Subcutaneous abdominal adipose tissue (tissue), 5 donors: Measurements from ENCODE around the gene DNAH11.

ENCODE experiments used
- H3K27ac ChIP-seq: one replicate; pipeline ENCODE4 v1.7.0; 2013; ENCODE audit warnings: low read depth, mild to moderate bottlenecking, inconsistent platforms, low read length, moderate library complexity
- H3K27me3 ChIP-seq, 5 donors: one replicate each; pipeline ENCODE4 v1.7.0; 2013; ENCODE audit warnings: low read length in 5 of 5, inconsistent platforms in 1 of 5; ENCODE audit not compliant: control insufficient read depth in 5 of 5, insufficient read depth in 4 of 5
- H3K36me3 ChIP-seq, 5 donors: one replicate each; pipeline ENCODE4 v1.7.0; 2013; ENCODE audit warnings: low read length in 5 of 5; ENCODE audit not compliant: control insufficient read depth in 5 of 5, insufficient read depth in 5 of 5
- H3K4me1 ChIP-seq, 5 donors: one replicate each; pipeline ENCODE4 v1.7.0; 2013; ENCODE audit warnings: low read length in 5 of 5, mild to moderate bottlenecking in 3 of 5, moderate library complexity in 1 of 5; ENCODE audit not compliant: control insufficient read depth in 5 of 5, insufficient read depth in 5 of 5
- H3K4me3 ChIP-seq, 5 donors: one replicate each; pipeline ENCODE4 v1.7.0; 2013; ENCODE audit warnings: low read length in 5 of 5, low read depth in 1 of 5
- H3K9ac ChIP-seq, 5 donors: one replicate each; pipeline ENCODE4 v1.7.0; 2013; ENCODE audit warnings: low read length in 5 of 5, mild to moderate bottlenecking in 4 of 5, moderate library complexity in 3 of 5
- H3K9me3 ChIP-seq, 5 donors: one replicate each; pipeline ENCODE4 v1.7.0; 2013; ENCODE audit warnings: low read length in 5 of 5; ENCODE audit not compliant: control insufficient read depth in 5 of 5
- donor health status: healthy.
- donor health status: healthy.
- donor health status: healthy.
- donor health status: healthy.
- donor health status: healthy.

The DNAH11 gene

DNA sequence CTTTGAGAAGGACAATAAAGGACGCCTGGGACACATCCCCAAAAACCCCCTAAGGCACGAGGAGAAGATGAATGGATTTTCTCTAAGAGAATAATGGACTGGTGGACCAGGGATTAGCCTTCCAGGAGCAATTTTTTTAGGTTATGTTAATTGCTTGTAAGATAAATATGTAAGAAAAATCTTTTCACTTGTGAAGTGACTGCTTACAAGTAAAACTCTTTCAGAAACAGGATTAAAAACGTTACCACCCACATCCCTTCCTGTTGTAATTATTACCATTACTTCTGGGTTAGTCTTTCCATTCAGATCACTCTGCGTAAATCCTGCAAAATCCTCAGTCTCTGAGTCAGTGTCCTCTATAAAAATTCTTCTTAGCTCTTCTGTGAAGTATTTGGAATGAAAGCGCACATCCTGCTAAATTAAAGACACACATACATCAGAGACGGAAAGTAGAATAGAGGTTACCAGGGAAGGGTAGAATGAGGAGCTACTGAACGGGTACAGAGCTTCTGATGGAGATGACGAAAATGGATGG is 368.6 kb downstream of the DNAH11 start:
- Histone ChIP-seq H3K27ac (no peak overlapping the region), H3K9ac (no peak overlapping the region), H3K4me1 (peaks cover 0 to 16% (median 7%) of the 10 kb centered on the region in 5 donors), H3K36me3 (peaks cover 2 to 24% (median 11%) of the 10 kb centered on the region in 5 donors), H3K9me3 (no peaks in the 10 kb centered on the region), H3K27me3 (no peaks in the 10 kb centered on the region), H3K4me3 (no peak overlapping the region)

DNA sequence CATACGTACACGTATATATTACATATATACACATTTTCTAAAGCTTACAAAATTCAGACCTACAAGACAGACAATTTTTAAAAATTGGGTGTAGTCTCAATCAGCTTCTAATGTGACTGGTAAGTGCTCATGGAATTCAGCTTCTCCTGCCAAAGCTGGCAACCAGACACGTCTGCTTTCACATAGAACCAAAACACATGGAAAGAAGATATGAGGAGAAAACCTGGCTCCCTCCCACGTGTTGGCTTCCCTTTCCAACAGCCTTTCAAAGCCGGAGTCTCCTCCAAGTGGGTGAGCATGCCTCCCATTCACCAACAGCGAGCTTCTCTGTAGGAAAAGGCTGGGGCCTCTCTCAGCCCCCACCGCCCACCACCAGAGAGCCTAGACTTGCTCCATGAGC is 369.5 kb downstream of the DNAH11 start:
- Histone ChIP-seq H3K36me3 (peaks cover 0 to 24% (median 11%) of the 10 kb centered on the region in 5 donors), H3K27ac (no peak overlapping the region), H3K27me3 (no peaks in the 10 kb centered on the region), H3K9ac (no peak overlapping the region), H3K9me3 (no peaks in the 10 kb centered on the region), H3K4me1 (peaks cover 0 to 16% (median 7%) of the 10 kb centered on the region in 5 donors), H3K4me3 (no peak overlapping the region)

DNA sequence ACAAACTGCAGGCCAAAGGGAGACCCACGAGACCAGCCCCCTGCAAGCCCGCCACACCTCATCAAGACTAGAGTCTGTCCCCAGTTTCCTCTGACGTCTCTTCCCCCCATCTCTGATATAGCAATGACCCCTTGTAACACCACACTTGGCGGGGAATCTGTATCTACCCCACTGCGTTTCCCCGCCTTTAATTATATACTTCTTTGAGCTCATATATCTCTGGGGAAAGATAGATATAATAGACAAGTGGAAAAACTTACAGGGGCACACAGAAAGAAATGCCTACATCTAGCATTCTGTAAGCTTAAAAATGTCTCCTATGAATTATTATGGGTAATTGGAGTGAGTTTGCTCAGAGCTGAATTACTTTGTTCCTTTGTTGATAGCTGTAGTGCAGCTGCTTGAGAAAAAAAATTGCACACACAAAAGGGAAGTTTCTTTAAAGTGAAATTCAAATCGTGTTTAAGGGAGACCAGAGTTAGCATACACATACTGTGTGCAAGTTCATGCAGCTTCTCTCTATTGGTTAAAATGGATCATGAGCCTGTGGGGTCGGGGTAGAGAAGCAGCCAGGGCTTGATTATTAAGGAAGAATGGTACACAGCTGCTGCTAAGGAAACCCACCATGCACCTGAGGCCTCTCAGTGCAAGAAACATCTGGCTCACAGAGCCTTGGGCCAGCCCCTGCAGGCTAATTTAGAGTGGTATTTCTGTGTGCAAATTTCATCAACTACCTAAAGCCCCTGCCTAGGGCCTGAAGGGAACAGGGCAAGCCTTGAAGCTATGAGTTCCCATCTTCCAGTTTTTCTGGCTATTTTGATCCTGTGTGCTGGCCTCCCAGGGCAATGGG is 370.3 kb downstream of the DNAH11 start:
- Histone ChIP-seq H3K9ac (no peak overlapping the region), H3K27me3 (no peaks in the 10 kb centered on the region), H3K4me3 (no peak overlapping the region), H3K27ac (no peak overlapping the region), H3K36me3 (peaks cover 0 to 17% (median 5%) of the 10 kb centered on the region in 5 donors), H3K4me1 (peaks cover 0 to 16% (median 7%) of the 10 kb centered on the region in 5 donors), H3K9me3 (no peaks in the 10 kb centered on the region)

DNA sequence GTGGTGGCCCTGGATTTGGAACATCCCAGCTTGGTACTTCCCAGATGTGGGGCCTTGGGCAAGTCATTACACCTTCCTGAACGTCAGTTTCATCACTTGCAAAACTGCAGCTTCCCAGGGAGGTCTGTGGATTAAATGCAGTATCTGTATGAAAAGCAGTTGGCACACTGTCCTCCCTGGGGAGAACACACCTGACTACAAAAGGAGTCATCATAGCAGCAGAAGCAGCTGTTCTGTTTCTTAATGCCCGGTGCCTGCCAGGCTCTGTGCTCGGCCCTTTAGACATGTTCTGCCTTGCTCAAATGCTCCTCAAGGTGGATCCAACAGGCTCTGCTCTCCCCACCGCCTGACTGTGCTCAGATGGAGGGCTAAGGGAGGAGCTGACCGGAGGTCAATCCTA is 371.8 kb downstream of the DNAH11 start:
- no peak overlapping the region for H3K27ac ChIP-seq
- H3K27me3 ChIP-seq = no peaks in the 10 kb centered on the region
- peaks cover 0 to 12% (median 0%) of the 10 kb centered on the region in 5 donors for H3K36me3 ChIP-seq
- no peak overlapping the region for H3K9ac ChIP-seq
- no peak overlapping the region for H3K4me3 ChIP-seq
- peaks cover 0 to 16% (median 7%) of the 10 kb centered on the region in 5 donors for H3K4me1 ChIP-seq
- no peaks in the 10 kb centered on the region for H3K9me3 ChIP-seq

DNA sequence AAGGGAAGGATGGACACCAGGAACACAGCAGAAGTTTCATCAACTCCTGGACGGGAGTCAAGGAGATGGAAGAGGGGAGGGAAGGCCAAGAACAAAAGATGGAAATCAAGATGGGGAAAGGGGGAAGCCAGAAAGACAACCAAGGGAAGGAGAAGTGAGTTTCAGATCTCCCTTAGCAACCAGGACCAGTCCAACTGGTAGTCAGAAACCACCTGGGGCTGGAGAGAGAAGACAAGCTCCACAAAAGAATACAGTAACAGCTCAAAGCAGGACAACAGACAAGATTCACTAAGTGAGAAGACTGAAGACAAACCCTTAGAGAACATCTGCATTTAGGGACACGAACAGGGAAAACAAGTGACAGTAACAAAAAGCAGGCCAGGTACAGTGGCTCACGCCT is 372.3 kb downstream of the DNAH11 start:
- no peaks in the 10 kb centered on the region for H3K9me3 ChIP-seq
- no peaks in the 10 kb centered on the region for H3K27me3 ChIP-seq
- peaks cover 0 to 16% (median 7%) of the 10 kb centered on the region in 5 donors for H3K4me1 ChIP-seq
- no peak overlapping the region for H3K27ac ChIP-seq
- no peak overlapping the region for H3K9ac ChIP-seq
- no peak overlapping the region for H3K4me3 ChIP-seq
- peaks cover 0 to 10% (median 0%) of the 10 kb centered on the region in 5 donors for H3K36me3 ChIP-seq

DNA sequence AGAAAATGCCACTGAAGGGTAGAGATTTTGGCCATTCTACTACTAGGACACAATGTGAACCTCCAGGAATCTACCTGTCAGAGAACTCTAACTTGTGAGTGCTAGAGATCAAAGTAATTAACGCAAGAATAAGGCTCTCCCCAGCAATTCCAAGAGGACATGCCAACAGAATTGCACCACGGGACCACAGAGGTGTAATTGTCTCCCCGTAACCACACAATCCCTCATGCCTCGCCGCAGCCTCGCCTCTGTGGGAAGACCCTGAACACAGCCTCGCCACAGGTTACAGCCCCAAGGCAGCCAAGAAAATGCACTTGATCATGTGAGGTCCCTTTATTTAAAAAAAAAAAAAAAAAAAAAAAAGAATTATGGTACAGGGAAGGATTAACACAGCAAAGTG is 373.3 kb downstream of the DNAH11 start:
- H3K36me3 ChIP-seq = peaks cover 0 to 8% (median 0%) of the 10 kb centered on the region in 5 donors
- H3K27me3 ChIP-seq = no peaks in the 10 kb centered on the region
- H3K4me3 ChIP-seq = no peak overlapping the region
- H3K4me1 ChIP-seq = peaks cover 0 to 16% (median 7%) of the 10 kb centered on the region in 5 donors
- no peaks in the 10 kb centered on the region for H3K9me3 ChIP-seq
- H3K9ac ChIP-seq = no peak overlapping the region
- H3K27ac ChIP-seq = no peak overlapping the region

DNA sequence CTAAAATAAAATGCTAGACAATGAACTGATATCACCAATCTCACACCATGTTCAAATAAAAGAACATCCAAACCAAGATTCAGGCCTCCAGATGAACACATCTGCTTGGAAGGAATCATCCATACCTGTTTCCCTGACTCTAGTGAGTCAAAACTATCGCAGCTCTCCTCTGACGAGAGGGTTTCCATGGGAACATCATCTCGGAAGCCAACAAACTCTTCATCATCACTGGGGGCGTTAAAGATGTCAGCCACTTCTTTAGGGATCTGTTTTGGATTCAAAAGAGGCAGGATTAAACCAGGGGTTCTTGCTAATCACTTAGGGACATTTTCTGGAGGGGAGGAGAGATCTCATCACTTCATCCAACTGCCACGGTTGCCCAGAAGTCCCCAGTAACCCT is 373.8 kb downstream of the DNAH11 start:
- Histone ChIP-seq H3K4me1 (peaks cover 0 to 15% (median 7%) of the 10 kb centered on the region in 5 donors), H3K9me3 (no peaks in the 10 kb centered on the region), H3K4me3 (no peak overlapping the region), H3K27ac (no peak overlapping the region), H3K27me3 (no peaks in the 10 kb centered on the region), H3K9ac (no peak overlapping the region), H3K36me3 (peaks cover 0 to 8% (median 0%) of the 10 kb centered on the region in 5 donors)

DNA sequence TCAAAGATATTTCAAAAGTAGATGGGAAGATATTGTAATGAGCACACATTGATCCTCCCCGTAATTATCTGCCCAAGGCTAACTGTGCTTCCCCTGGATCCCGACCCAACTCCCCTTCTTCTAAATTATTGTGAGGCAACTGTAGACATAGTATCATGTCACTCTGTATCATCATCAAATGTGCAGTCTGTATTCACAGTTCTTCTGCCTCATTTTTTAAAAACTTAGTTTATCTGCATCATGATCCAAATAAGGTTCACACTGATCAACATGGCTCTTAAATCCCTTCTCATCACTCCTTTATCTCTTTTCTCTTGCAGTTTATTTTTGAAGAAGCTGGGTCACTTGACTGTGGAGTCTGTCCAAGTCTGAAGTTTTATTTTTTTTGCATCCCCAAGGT is 375.4 kb downstream of the DNAH11 start:
- no peak overlapping the region for H3K4me3 ChIP-seq
- peaks cover 0 to 8% (median 0%) of the 10 kb centered on the region in 5 donors for H3K36me3 ChIP-seq
- H3K9me3 ChIP-seq = no peaks in the 10 kb centered on the region
- H3K4me1 ChIP-seq = no peaks in the 10 kb centered on the region
- no peak overlapping the region for H3K9ac ChIP-seq
- no peak overlapping the region for H3K27ac ChIP-seq
- no peaks in the 10 kb centered on the region for H3K27me3 ChIP-seq

DNA sequence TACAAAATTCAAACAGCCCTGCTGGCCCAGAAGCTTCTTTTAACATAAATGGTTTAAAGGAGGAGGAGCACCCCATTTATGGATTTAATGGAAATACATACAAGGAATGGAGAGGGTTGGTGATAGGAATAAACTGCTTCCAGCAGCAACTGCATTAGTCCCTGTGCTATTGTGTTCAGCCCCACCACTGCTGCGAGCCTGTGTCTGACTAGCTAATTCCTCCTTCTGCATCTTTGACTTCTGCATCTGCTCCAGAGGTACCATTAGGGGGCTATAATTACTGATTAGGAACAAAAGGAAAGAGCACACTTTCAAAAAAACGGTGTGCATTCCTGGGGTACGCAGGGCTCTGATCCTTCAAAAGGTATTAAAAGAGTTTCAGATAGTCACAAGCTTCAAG is 378.1 kb downstream of the DNAH11 start:
- no peak overlapping the region for H3K27ac ChIP-seq
- H3K27me3 ChIP-seq = no peaks in the 10 kb centered on the region
- H3K4me3 ChIP-seq = no peak overlapping the region
- H3K36me3 ChIP-seq = peaks cover 0 to 2% (median 0%) of the 10 kb centered on the region in 5 donors
- no peaks in the 10 kb centered on the region for H3K4me1 ChIP-seq
- no peaks in the 10 kb centered on the region for H3K9me3 ChIP-seq
- no peak overlapping the region for H3K9ac ChIP-seq

DNA sequence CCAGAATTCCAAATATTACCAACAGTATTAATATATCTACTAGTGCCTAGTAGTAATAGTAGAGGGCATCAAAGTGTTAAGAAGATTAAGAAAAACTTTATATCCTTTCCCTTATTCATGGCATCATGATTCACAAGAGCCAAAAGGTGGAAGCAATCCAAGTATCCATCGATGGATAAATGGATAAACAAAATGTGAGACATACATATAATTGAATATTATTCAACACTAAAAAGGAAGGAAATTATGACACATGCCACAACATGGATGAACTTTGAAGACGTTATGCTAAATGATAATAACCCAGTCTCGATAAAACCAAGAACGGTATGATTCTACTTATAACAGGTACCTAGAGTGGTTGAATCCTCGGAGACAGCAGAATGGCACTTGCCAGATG is 379.8 kb downstream of the DNAH11 start:
- H3K9ac ChIP-seq = no peak overlapping the region
- no peak overlapping the region for H3K4me3 ChIP-seq
- no peaks in the 10 kb centered on the region for H3K27me3 ChIP-seq
- peaks cover 0 to under 1% (median 0%) of the 10 kb centered on the region in 5 donors for H3K36me3 ChIP-seq
- H3K9me3 ChIP-seq = no peaks in the 10 kb centered on the region
- no peak overlapping the region for H3K27ac ChIP-seq
- peaks cover 0 to 4% (median 0%) of the 10 kb centered on the region in 5 donors for H3K4me1 ChIP-seq
